Pancreas (tissue), 10 donors: ENCODE measurements around the gene NAA25. TPM values are rescaled to one million over a fixed set of nuclear protein-coding genes. Genes with fewer than 3 reads are reported as not detected.
A peak's percentile ranks its signal among the peaks of the same experiment; 100 is the strongest.

Source experiments
- ATAC-seq, 4 donors: fragments of 200-7000 bp; cut with Tn5 transposase; one replicate each; pipeline versions ENCODE4 v1.8.0 to v1.9.1; 2020; ENCODE audit warnings: mild to moderate bottlenecking in 4 of 4, moderate library complexity in 4 of 4
- DNase-seq, 6 donors: peaks; one replicate each; pipeline ENCODE4 v3.0.0-alpha.2; 2020
- FAIRE-seq: peaks from 2 replicates; lab custom pipeline; 2012; peaks lifted over from hg19 to GRCh38; lab: Jason Lieb, UNC
- H3K27ac ChIP-seq, 4 donors: fragments of 200-600 bp; sonication (generic); 1 replicate in 3 of 4; 2 replicates in 1 of 4; pipeline versions ENCODE4 v1.5.0 to v1.8.0; 2020
- H3K27me3 ChIP-seq, 4 donors: fragments of 200-600 bp; one replicate each; pipeline ENCODE4 v1.8.0; 2021
- H3K36me3 ChIP-seq, 3 donors: fragments of 200-600 bp; sonication (generic) in 1 of 3; one replicate each; pipeline versions ENCODE4 v1.5.0 to v1.8.0; 2020 to 2021
- H3K4me1 ChIP-seq, 3 donors: fragments of 200-600 bp; one replicate each; pipeline ENCODE4 v1.8.0; 2021
- H3K4me3 ChIP-seq, 4 donors: fragments of 200-600 bp; sonication (generic) in 2 of 4; one replicate each; pipeline versions ENCODE4 v1.5.0 to v1.8.0; 2020 to 2021
- H3K9me3 ChIP-seq, 4 donors: fragments of 200-600 bp; one replicate each; pipeline ENCODE4 v1.8.0; 2021
- CTCF ChIP-seq, 4 donors: fragments of 200-600 bp; sonication (generic) in 3 of 4; IDR thresholded peaks; one replicate each; pipeline versions ENCODE4 v1.5.0 to v1.8.0; 2021; ENCODE audit warnings: antibody characterized with exemption in 4 of 4
- WGBS, 2 donors: extraction: QIAGEN DNeasy Blood & Tissue Kit; methylation state at CpG; one replicate each; pipeline ENCODE4 v1.1.7; 2013; 5-methylcytosine and 5-hydroxymethylcytosine counted together
- intact Hi-C, 3 donors: fragments of 100-400 bp; cut with DNase I; formaldehyde crosslinking; loops; one replicate each; pipeline versions ENCODE4 v1.11.1 to v1.14.2; 2022
- polyA plus RNA-seq, 2 donors: library from polyadenylated mRNA; stranded (reverse); fragments of 200-250 nt; gene quantifications; one replicate each; pipeline ENCODE4 v1.2.3, GENCODE V29; 2013
- total RNA-seq, 6 donors: library from RNA; stranded (reverse); fragmentation: NEBNext Ultra II Directional in 4 of 6; extraction: Animal tissue kit (Norgen Biotek cat#: 25700) in 4 of 6; gene quantifications; one replicate each; pipeline versions ENCODE4 v1.2.1 to v1.2.4, GENCODE V29; 2021 to 2023
- donor health status: healthy with polysubstance abuse.
- donor health status: DM: no; HTN: no; CAD: no; lungs with moderate emphysema.
- donor health status: DM: no; HTN: no; CAD: no.
- donor health status: control.
- donor health status: control.
- donor health status: Bipolar disorder and iron deficiency.
- donor health status: DM: yes; HTN: yes; CAD: no.
- donor health status: DM: no; HTN: no; CAD: no.
- donor health status: DM: no; HTN: no; CAD: no.
- donor health status: DM: yes; HTN: yes; CAD: no.

Gene NAA25
- total and polyA plus RNA-seq, 8 donors: 5.0 to 14.1 (median 12.0) TPM

DNA sequence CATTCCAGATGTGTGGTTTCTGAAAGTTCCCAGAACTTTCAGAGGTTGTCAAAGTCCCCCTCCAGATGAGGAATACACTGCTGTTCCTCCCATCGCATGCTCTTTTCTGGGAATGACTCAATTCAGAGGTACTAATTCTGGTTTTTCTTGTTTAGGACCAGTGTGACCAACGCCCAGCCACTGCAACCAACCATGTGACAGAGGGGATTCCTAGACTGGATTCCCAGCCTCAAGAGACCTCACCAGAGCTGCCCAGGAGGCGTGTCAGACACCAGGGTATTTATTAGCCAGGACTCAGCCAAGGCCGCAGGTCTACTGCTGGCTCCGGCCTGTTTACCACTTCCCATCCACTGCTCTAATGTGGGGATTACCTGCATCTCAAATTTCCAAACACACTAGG, 41.0 kb upstream of the NAA25 start:
- FAIRE-seq (no peak), DNase-seq (peak in 3 of 6 donors; percentile 36 to 47 (median 44)), ATAC-seq (peak; percentile 59 to 92 (median 80))
- 55 to 66% methylated on average over 5 of the region's 5 CpGs for WGBS, 2 donors
- Histone ChIP-seq H3K27me3 (no peaks in the 10 kb centered on the region), H3K36me3 (peaks cover 8 to 66% (median 21%) of the 10 kb centered on the region in 3 donors), H3K4me1 (no peaks in the 10 kb centered on the region), H3K9me3 (no peaks in the 10 kb centered on the region), H3K4me3 (no peak overlapping the region), H3K27ac (peak overlapping the region in 2 of 4 donors; percentile 39 to 53)
- TF ChIP-seq CTCF (IDR thresholded peaks at IDR 0.05): no peak
- intact Hi-C loops: no loop called here

DNA sequence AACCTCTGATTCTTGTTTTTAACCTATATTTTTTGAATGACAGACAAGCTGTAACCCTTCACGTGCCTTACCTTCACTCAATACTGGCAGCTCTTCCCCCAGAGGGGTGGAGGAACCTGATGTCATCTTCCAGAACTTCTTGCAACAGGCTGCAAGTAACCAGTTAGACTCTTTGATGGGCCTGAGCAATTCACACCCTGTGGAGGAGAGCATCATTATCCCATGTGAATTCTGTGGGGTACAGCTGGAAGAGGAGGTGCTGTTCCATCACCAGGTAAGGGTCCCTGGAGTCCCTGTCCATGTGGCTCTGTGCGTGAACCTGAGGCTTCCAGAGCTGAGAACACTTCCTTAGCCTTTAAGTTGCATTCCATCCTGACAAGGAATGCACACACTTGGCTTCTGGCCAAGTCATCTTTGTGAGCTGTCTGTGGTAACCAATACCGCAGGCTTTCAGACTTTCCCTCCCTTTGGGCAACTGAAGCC, 39.5 kb upstream of the NAA25 start:
- no peaks in the 10 kb centered on the region for H3K4me1 ChIP-seq
- no peak overlapping the region for H3K4me3 ChIP-seq
- H3K27ac ChIP-seq: peak overlapping the region in 1 of 4 donors; percentile 53
- FAIRE-seq: no peak
- no peak for TF ChIP-seq CTCF (IDR thresholded peaks at IDR 0.05)
- peaks cover 8 to 76% (median 21%) of the 10 kb centered on the region in 3 donors for H3K36me3 ChIP-seq
- H3K27me3 ChIP-seq: no peaks in the 10 kb centered on the region
- intact Hi-C loops: no loop called here
- H3K9me3 ChIP-seq: no peaks in the 10 kb centered on the region
- WGBS, 2 donors: 92 to 93% methylated on average over 3 of the region's 3 CpGs
- DNase-seq: no peak
- no peak for ATAC-seq

DNA sequence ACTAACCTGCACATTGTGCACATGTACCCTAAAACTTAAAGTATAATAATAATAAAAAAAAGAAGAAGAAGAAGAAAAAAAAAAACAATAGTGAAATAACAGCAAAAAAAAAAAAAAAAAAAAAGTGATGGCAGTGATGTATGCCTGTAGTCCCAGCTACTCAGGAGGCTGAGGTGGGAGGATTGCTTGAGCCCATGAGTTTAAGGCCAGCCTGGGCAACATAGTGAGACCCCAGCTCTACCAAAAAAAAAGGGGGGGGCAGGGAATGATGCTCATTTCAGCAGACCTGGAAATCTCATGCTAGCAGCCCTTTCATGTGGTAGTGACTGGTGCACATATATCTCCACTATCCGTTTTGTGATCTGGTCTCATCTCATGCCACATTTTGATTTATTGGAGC, 37.5 kb upstream of the NAA25 start:
- Histone ChIP-seq H3K27ac (no peak overlapping the region), H3K4me1 (no peaks in the 10 kb centered on the region), H3K4me3 (no peak overlapping the region), H3K27me3 (no peaks in the 10 kb centered on the region), H3K36me3 (peaks cover 8 to 77% (median 21%) of the 10 kb centered on the region in 3 donors), H3K9me3 (no peaks in the 10 kb centered on the region)
- no peak for TF ChIP-seq CTCF (IDR thresholded peaks at IDR 0.05)
- 86 to 95% methylated on average over 1 of the region's 1 CpG for WGBS, 2 donors
- intact Hi-C loops: no loop called here
- DNase-seq (no peak), FAIRE-seq (no peak), ATAC-seq (no peak)

DNA sequence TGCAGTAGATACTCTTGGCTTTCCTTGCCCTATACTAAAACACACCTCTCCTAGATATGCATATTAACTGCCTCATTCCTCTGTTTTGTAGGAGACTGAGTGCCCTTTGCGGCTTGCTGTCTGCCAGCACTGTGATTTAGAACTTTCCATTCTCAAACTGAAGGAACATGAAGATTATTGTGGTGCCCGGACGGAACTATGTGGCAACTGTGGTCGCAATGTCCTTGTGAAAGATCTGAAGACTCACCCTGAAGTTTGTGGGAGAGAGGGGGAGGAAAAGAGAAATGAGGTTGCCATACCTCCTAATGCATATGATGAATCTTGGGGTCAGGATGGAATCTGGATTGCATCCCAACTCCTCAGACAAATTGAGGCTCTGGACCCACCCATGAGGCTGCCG, 32.1 kb upstream of the NAA25 start:
- Histone ChIP-seq H3K4me1 (no peaks in the 10 kb centered on the region), H3K27me3 (no peaks in the 10 kb centered on the region), H3K36me3 (peaks cover 9 to 69% (median 12%) of the 10 kb centered on the region in 3 donors), H3K27ac (no peak overlapping the region), H3K9me3 (no peaks in the 10 kb centered on the region), H3K4me3 (no peak overlapping the region)
- 89 to 94% methylated on average over 5 of the region's 5 CpGs for WGBS, 2 donors
- FAIRE-seq: no peak
- no peak for TF ChIP-seq CTCF (IDR thresholded peaks at IDR 0.05)
- DNase-seq: no peak
- intact Hi-C loops: no loop called here
- ATAC-seq: no peak

GRCh38 chr12:112134731-112135130, 26.1 kb upstream of the NAA25 start:
- FAIRE-seq (no peak), DNase-seq (no peak), ATAC-seq (no peak)
- no peaks in the 10 kb centered on the region for H3K27me3 ChIP-seq
- H3K27ac ChIP-seq: no peak overlapping the region
- TF ChIP-seq CTCF (IDR thresholded peaks at IDR 0.05): no peak
- peaks cover 0 to 16% (median 12%) of the 10 kb centered on the region in 3 donors for H3K4me1 ChIP-seq
- intact Hi-C loops: no loop called here
- no peaks in the 10 kb centered on the region for H3K9me3 ChIP-seq
- H3K36me3 ChIP-seq: peaks cover 0 to 39% (median 13%) of the 10 kb centered on the region in 3 donors
- 80 to 85% methylated on average over 3 of the region's 3 CpGs for WGBS, 2 donors
- no peak overlapping the region for H3K4me3 ChIP-seq
